Kidney epithelial cell (primary cell): ENCODE results near the gene WDR86. TPM values are rescaled to one million over a fixed set of nuclear protein-coding genes. Genes with fewer than 3 reads are reported as not detected.
A peak's percentile ranks its signal among the peaks of the same experiment; 100 is the strongest.

Source experiments
- DNase-seq: peaks from one replicate; pipeline ENCODE4 v3.0.0-alpha.2; 2010; ENCODE audit warnings: low read depth
- H3K27me3 ChIP-seq: 2 replicates; pipeline ENCODE4 v1.6.0; 2011; ENCODE audit warnings: low read length; ENCODE audit not compliant: control insufficient read depth, insufficient read depth
- H3K36me3 ChIP-seq: 2 replicates; pipeline ENCODE4 v1.5.1; 2011; ENCODE audit warnings: low read length; ENCODE audit not compliant: control insufficient read depth, insufficient read depth
- H3K4me3 ChIP-seq: 2 replicates; pipeline ENCODE4 v1.5.1; 2011; ENCODE audit warnings: low read depth, mild to moderate bottlenecking, control low read depth, low read length
- CTCF ChIP-seq: IDR thresholded peaks from 2 replicates; pipeline ENCODE4 v1.5.1; 2011; ENCODE audit warnings: mild to moderate bottlenecking, moderate library complexity, low read length, control low read depth, inconsistent platforms; ENCODE audit not compliant: insufficient read depth, poor library complexity, severe bottlenecking
- total RNA-seq: library from RNA; depleted of rRNA; stranded (reverse); fragments of >200 nt; gene quantifications from 2 replicates; pipeline ENCODE4 v1.2.3, GENCODE V29; 2015

Gene WDR86
- total RNA-seq, 1 donor from 2014 or later, result 19.6 TPM

GRCh38 chr7:151347200-151347599 is 62.6 kb downstream of the WDR86 start:
- no peak for DNase-seq
- Histone ChIP-seq H3K36me3 (peaks cover 3% of the 10 kb centered on the region), H3K4me3 (no peak overlapping the region)

GRCh38 chr7:151346470-151346769 is 63.4 kb downstream of the WDR86 start:
- DNase-seq, result no peak
- Histone ChIP-seq H3K4me3 (no peak overlapping the region), H3K36me3 (peaks cover 3% of the 10 kb centered on the region), H3K27me3 (no peaks in the 10 kb centered on the region)
- no peak for TF ChIP-seq CTCF

More at GRCh38 chr7:151347200-151347599, 62.6 kb downstream of the WDR86 start:
- no peaks in the 10 kb centered on the region for H3K27me3 ChIP-seq
- no peak for TF ChIP-seq CTCF

- no peak for DNase-seq
- TF ChIP-seq CTCF, result no peak
- Histone ChIP-seq H3K36me3 (peaks cover 3% of the 10 kb centered on the region), H3K27me3 (no peaks in the 10 kb centered on the region), H3K4me3 (no peak overlapping the region)
Measured at GRCh38 chr7:151345576-151346469, 64.0 kb downstream of the WDR86 start.

- Histone ChIP-seq H3K36me3 (peaks cover 3% of the 10 kb centered on the region), H3K27me3 (no peaks in the 10 kb centered on the region), H3K4me3 (no peak overlapping the region)
- no peak for TF ChIP-seq CTCF
- no peak for DNase-seq
Measured at GRCh38 chr7:151343516-151343915, 66.3 kb downstream of the WDR86 start.

GRCh38 chr7:151342811-151343210 is 67.0 kb downstream of the WDR86 start:
- Histone ChIP-seq H3K36me3 (peaks cover 3% of the 10 kb centered on the region), H3K27me3 (no peaks in the 10 kb centered on the region), H3K4me3 (peak overlapping the region; percentile 67)
- DNase-seq, result no peak
- no peak for TF ChIP-seq CTCF
